Activated CD8-positive, alpha-beta memory T cell treated with anti-CD3 and anti-CD28 coated beads, Interleukin-2, amount 50 U/mL, for 1 hour (primary cell): ENCODE data around the gene CMTR1.
"Not testable (repeated sequence)": the region's sequence is repeated elsewhere in the genome, so short reads cannot be mapped to it uniquely, and the experiment has no call there.

Source experiments
- DNase-seq: peaks from one replicate; pipeline ENCODE4 v3.0.0-alpha.2; 2020; ENCODE audit errors: extremely low read depth

Gene CMTR1

GRCh38 chr6:37433657-37434271 is 743 bp downstream of the CMTR1 start:
- no peak for DNase-seq

DNA sequence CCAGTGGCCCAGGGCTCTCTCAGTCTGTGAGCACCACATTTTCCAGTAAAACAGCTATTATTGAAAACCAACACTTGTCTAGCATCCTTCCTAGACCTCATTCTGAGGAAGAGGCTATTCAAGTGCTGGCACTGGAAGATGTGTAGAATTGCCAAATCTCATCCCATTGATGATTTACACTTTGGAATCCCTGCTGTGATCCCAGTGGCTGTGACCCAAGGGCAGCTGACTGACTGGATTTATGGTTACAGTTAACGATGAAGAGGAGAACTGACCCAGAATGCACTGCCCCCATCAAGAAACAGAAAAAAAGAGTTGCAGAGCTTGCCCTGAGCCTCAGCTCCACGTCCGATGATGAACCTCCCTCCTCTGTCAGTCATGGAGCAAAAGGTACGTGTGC is 2.4 kb downstream of the CMTR1 start:
- DNase-seq, result no peak

GRCh38 chr6:37435816-37436215 is 2.8 kb downstream of the CMTR1 start:
- DNase-seq, result no peak

GRCh38 chr6:37438930-37439329 is 5.9 kb downstream of the CMTR1 start:
- no peak for DNase-seq

- no peak for DNase-seq
Measured at GRCh38 chr6:37441651-37442050, 8.6 kb downstream of the CMTR1 start.

DNA sequence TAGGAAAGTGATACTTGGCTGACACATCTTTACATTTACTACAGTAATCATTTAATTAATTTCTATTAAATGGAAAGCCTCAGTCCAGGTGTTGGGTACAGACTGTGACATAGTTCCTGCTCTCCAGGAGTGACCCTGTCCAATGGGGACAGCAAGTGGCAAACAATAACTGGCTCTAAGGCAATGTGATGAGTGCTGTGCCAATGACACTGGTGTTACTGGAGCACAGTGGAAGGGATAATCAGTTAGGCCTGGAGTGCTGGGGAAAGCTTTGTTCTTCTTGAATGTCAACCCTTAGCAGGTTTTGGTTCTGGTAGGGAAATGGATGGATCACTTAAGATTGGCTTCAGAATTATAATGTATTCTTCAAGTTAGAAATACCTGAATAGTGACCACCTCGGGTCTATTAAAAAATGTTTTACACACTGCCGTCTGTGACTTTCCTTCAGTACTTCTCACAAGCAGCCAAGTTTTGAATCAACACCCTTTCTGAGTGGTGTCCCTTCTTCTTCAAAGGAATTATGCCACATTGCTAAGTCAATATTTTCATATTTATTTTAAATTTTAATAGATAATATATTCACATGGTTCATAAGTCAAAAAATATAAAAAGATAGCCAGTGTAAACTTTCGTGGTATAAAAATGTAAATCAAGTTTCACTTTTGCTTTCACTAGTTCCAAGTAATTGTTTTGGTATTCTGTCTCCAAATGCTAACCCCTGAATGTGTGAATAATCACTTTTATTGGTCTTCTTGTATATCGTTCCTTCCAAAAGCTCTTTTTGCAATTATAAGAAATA is 9.6 kb downstream of the CMTR1 start:
- DNase-seq, result no peak

DNA sequence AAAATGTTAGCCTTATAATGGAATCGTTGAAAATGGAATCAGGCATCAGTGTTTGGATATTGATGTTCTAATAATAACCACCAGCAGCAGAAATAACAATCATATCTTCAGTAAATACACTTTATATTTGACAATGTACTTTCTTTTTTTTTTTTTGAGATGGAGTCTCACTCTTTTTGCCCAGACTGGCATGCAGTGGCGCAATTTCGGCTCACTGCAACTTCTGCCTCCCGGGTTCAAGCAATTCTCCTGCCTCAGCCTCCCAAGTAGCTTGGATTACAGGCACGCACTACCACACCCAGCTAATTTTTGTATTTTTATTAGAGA is 10.2 kb downstream of the CMTR1 start:
- DNase-seq, result not testable (repeated sequence)

GRCh38 chr6:37449984-37450383 is 17.0 kb downstream of the CMTR1 start:
- DNase-seq, result no peak

DNA sequence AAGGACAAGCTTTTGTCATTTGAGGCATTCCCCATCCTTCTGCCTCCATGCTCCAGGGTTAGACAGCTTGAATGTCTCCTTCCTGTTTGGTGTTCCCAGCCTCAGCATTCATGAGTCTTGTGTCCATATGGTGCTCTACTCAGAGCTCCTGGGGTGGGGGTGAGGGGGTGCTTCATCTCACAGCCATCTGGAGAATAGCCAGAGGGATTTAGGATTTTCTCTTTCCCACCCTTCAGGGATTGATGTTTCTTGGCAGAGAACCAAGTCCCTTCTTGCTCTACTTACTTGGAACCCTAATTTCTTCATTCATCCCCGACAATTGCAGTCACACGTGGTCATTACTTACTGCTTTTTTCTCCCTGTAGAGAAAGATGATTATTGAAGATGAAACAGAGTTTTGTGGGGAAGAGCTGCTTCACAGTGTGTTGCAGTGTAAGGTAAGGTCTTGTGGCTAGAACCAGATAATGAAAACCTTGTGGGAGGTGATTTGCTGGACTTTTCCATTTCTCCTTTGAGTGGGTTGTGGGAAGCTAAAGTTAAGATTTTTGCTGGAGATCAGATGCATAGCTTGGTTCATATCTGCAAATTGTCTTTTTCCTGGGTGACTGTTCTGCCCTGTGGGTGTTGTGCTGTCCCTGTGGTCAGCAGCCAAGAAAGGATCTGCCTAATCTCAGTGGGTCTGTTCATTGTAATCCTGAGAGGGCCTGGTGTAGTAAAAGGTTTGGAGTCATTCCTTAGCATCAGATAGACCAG is 18.6 kb downstream of the CMTR1 start:
- DNase-seq, result no peak

DNA sequence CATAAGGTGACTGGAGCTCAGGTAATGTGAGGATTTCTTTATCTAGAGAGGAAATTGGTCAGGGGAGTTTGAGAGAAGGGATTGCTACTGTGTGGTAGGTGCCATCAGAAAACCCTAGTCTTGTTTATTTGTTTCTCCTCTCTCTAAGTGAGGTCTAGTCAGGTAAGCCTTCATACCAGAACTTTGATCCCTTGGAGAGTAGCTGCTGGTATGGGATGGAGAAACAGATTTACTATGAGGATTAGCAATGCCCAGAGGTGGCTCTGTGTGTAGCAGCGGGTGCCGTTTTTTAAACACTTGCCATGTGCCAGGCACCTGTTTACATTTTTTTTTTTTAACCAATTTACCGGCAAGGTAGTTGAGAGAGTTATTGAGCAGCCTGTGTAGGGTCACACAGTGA is 19.5 kb downstream of the CMTR1 start:
- no peak for DNase-seq

GRCh38 chr6:37454420-37455140 is 21.6 kb downstream of the CMTR1 start:
- no peak for DNase-seq

GRCh38 chr6:37456126-37456525 is 23.1 kb downstream of the CMTR1 start:
- no peak for DNase-seq

DNA sequence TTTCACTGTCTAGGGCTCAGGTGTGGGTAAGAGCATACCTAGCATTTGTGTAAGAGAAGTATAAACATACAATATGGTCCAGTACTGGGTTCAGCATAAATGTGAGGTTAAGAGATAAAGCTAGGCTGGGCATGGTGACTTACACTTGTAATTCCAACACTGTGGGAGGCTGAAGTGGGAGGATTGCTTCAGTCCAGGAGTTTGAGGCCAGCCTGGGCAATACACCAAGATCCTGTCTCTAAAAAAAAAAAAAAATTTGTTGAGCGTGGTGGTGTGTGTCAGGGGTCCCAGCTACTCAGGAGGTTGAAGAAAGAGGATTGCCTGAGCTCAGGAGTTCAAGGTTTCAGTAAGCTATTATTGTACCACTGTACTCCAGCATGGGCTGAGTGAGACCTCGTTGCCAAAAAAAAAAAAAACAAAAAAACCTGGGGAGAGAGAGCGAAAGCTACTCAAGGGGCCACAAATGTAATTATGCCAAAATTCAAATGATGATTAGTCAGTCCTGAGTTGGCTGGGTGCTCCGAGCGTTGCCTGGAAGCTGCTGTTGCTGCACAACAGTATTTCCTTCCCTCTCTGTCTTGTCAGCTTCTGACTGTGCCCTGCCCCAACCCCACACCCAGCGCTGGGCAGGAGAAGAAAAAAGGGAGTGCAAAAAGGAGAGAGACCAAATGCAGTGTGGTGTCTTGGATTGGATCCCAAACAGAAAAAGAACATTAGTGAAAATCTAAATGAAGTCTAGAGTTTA is 24.0 kb downstream of the CMTR1 start:
- no peak for DNase-seq

DNA sequence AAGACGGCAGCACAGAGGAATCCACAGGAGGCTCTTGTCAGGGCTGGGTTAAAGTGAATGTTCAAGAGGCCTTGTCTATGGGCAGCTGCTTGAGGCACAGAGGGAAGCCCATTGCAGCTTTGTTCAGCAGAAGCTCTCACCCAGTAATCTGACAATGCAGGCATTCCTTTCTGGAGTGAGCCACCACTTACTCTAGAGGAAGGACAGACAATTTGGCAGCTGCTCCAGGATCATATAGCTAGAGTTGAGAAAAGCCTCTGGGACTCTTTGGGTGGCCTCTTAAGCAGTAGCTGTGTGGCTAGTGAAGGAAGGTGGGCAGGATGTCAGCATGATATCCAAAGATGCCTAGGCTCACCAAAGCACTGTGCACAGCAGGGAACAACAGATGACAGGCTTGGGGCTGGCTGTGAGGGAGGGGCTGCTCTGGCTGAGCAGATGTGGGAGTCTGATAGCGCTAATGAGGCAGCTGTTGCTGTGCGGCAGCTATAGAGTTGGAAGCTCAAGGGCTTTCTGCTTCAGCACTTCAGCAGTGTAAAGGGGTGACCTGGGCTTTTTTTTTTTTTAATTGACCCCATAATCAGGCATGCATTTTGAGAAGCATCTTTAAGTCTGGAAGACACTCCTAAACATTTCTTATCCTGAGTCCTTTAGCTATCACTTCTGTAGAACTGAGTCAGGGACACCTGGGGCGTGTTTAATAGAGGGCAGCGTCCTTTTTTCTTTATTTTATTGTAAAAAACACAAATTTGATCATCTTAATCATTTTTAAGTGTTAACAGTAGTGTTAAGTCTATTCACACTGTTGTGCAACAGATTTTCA is 27.2 kb downstream of the CMTR1 start:
- no peak for DNase-seq

DNA sequence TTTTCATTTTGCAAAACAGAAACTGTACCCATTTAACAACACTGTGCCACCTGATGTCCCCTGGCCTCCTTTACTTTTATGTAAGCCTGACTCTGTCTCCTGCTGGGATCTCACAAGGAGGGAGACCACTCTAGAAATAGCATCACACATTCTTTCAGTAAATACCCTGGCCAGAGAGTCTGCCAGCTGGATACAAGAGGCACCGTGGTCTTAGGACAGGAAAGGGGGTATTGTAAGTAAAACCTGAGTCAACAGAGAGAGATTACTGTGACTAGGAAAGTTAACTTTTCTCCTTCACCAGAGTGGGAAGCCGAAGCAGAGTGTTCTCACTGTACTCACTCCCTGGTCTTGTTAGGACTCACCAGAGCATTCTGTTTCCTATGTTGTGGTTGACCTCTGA is 27.8 kb downstream of the CMTR1 start:
- DNase-seq, result no peak

- no peak for DNase-seq
Measured at GRCh38 chr6:37463110-37463509, 30.1 kb downstream of the CMTR1 start.

DNA sequence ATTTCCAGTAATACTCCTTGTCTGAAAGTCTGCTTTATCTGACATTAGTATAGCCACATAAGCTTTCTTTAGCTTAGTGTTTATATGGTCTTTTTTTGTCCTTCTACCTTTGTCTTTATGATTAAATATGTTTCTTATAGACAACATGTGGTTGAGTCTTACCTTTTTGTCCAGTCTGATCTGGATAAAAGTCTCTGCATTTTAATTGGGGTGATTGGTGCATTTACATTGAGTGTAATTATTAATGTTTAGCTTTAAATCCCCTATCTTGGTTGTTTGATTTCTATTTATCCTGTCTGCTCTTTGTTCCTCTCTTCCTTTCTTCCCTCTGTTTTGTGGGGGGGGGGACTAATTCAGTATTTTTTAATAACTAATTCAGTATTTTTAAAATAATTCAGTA is 34.7 kb downstream of the CMTR1 start:
- no peak for DNase-seq

- no peak for DNase-seq
Measured at GRCh38 chr6:37473364-37474095, 40.5 kb downstream of the CMTR1 start.

DNA sequence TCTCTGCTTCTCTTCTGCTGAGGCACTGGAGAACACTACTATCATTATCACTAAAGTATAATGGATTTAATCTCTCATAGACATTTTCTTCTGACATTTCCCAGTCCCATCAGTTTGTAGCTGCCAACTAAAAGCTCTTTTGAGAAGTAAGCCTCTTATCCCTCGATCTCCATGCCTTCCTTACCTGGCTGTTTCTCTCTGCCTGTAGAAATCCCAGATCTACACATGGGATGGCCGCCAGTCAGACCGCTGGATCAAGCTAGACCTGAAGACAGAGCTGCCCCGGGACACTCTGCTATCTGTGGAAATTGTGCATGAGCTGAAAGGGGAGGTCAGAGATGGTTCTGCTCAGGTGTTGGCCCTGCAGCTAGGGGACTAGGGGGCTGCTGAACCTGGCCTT is 41.3 kb downstream of the CMTR1 start:
- no peak for DNase-seq

DNA sequence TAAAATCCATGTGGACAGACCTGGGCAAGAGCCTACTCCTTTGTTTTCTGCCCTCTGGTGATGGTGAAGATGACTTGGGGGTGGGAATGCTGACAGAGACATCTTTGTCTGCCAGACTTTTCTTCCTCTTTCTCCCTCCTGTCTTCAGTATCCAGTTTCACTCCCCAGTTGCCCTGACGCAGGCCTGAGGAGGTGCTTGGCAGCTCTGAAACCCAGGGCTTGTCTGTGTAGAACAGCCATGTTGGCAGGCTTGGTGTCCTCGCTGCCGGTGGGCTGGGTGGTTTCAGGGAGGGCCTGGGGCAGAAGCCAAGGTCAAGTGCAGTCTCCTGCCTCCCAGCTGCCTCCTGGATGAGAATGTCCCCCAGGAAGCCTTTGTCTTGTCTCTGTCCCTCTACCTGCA is 44.2 kb downstream of the CMTR1 start:
- DNase-seq, result no peak
